ENCODE measurements around the gene TRIM72.
"Not testable (repeated sequence)": the region's sequence is repeated elsewhere in the genome, so short reads cannot be mapped to it uniquely, and the experiment has no call there.

TRIM72 gene

DNA sequence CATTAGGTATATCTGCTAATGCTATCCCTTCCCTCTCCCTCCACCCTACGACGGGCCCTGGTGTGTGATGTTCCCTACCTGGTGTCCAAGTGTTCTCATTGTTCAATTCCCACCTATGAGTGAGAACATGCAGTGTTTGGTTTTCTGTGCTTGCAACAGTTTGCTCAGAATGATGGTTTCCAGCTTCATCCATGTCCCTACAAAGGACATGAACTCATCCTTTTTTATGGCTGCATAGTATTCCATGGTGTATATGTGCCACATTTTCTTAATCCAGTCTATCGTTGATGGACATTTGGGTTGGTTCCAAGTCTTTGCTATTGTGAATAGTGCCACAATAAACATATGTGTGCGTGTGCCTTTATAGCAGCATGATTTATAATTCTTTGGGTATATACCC lies 64.9 kb downstream of the TRIM72 start:
- not testable (repeated sequence) for DNase-seq (ENCODE audit: extremely low read depth in 1 of 2, low read depth in 1 of 2)
